GM21723 (cell line): Measurements from ENCODE around the gene MAPKAP1.
A peak's percentile ranks its signal among the peaks of the same experiment; 100 is the strongest.

Experiments used
- ATAC-seq: cut with Tn5 transposase; IDR thresholded peaks from one replicate; pipeline ENCODE4 v1.9.1; 2021; ENCODE audit warnings: mild to moderate bottlenecking, moderate library complexity; ENCODE audit not compliant: unreplicated experiment

Gene MAPKAP1

GRCh38 chr9:125541840-125542243 lies 165.2 kb downstream of the MAPKAP1 start:
- no peak for ATAC-seq

- ATAC-seq: no peak
These were observed 166.5 kb downstream of the MAPKAP1 start for GRCh38 chr9:125540497-125540896.

GRCh38 chr9:125538092-125538473 lies 168.9 kb downstream of the MAPKAP1 start:
- no peak for ATAC-seq

GRCh38 chr9:125537442-125538091 lies 169.4 kb downstream of the MAPKAP1 start:
- ATAC-seq: no peak

GRCh38 chr9:125536776-125537175 lies 170.2 kb downstream of the MAPKAP1 start:
- no peak for ATAC-seq

GRCh38 chr9:125536167-125536772 lies 170.7 kb downstream of the MAPKAP1 start:
- ATAC-seq: no peak

GRCh38 chr9:125534971-125535701 lies 171.9 kb downstream of the MAPKAP1 start:
- ATAC-seq: no peak

- no peak for ATAC-seq
These were observed 174.0 kb downstream of the MAPKAP1 start for GRCh38 chr9:125532812-125533594.

GRCh38 chr9:125532412-125532811 lies 174.6 kb downstream of the MAPKAP1 start:
- ATAC-seq: no peak

- ATAC-seq: peak; percentile 64
These were observed 177.2 kb downstream of the MAPKAP1 start for GRCh38 chr9:125529589-125530515.

GRCh38 chr9:125529107-125529506 lies 177.9 kb downstream of the MAPKAP1 start:
- ATAC-seq: no peak

GRCh38 chr9:125527471-125528002 lies 179.5 kb downstream of the MAPKAP1 start:
- no peak for ATAC-seq

- no peak for ATAC-seq
These were observed 180.9 kb downstream of the MAPKAP1 start for GRCh38 chr9:125525921-125526631.

- ATAC-seq: no peak
These were observed 182.2 kb downstream of the MAPKAP1 start for GRCh38 chr9:125524583-125525355.

GRCh38 chr9:125523681-125524080 lies 183.3 kb downstream of the MAPKAP1 start:
- no peak for ATAC-seq

- ATAC-seq: no peak
These were observed 184.7 kb downstream of the MAPKAP1 start for GRCh38 chr9:125522328-125522725.

GRCh38 chr9:125521462-125522327 lies 185.3 kb downstream of the MAPKAP1 start:
- no peak for ATAC-seq

GRCh38 chr9:125519734-125520133 lies 187.3 kb downstream of the MAPKAP1 start:
- ATAC-seq: no peak
